ENCODE measurements around the gene FOXM1. TPM values are rescaled to one million over a fixed set of nuclear protein-coding genes. Genes with fewer than 3 reads are reported as not detected.

Gene FOXM1
- total RNA-seq, 1 experiment from 2014 or later, result 118 TPM

- no peaks in the 10 kb centered on the region for H3K36me3 Mint-ChIP-seq
- H3K27me3 Mint-ChIP-seq (ENCODE audit: low read depth), result no peaks in the 10 kb centered on the region; the same call in 1 of the 2 replicates
- TF ChIP-seq ZNF416 (CRISPR knock-in tag; IDR thresholded peaks at IDR 0.05) (no peak), ZNF121 (CRISPR knock-in tag; IDR thresholded peaks at IDR 0.05) (peak; percentile 86)
- H3K4me3 Mint-ChIP-seq, result no peak overlapping the region
- no peak overlapping the region for H3K27ac Mint-ChIP-seq
- no peak for ATAC-seq
- peaks cover 5% of the 10 kb centered on the region; the same call in 1 of the 2 replicates for H3K4me1 Mint-ChIP-seq
- H3K9me3 Mint-ChIP-seq, result no peaks in the 10 kb centered on the region
- CTCF ChIA-PET, result interaction anchor here (0.6 kb wide), 1 partner anchor 403 kb away, joined by 3 read pairs; no protein-coding TSS in a partner anchor
- POLR2A ChIA-PET, result no interaction called here
- no peak for DNase-seq (ENCODE audit: low spot score)
Measured at GRCh38 chr12:2897418-2897817, 20.4 kb upstream of the FOXM1 start.

- Mint-ChIP-seq H3K4me3 (no peak overlapping the region), H3K9me3 (no peaks in the 10 kb centered on the region), H3K36me3 (no peaks in the 10 kb centered on the region), H3K4me1 (peaks cover 10% of the 10 kb centered on the region; the same call in 1 of the 2 replicates), H3K27me3 (ENCODE audit: low read depth) (no peaks in the 10 kb centered on the region; the same call in 1 of the 2 replicates), H3K27ac (no peak overlapping the region)
- CTCF ChIA-PET, result interaction anchor here (1.1 to 2.3 kb wide), 2 partner anchors 10 kb away, joined by 3 to 21 read pairs; no protein-coding TSS in a partner anchor
- TF ChIP-seq AFF4 (CRISPR knock-in tag; IDR thresholded peaks at IDR 0.05; ENCODE audit: borderline replicate concordance), result no peak
- no peak for TF ChIP-seq SMAD4 (CRISPR knock-in tag; IDR thresholded peaks at IDR 0.05)
- TF ChIP-seq EMX1 (CRISPR knock-in tag; IDR thresholded peaks at IDR 0.05), result no peak
- TF ChIP-seq NR2C2 (CRISPR knock-in tag; IDR thresholded peaks at IDR 0.05), result no peak
- TF ChIP-seq NR1H2 (CRISPR knock-in tag; IDR thresholded peaks at IDR 0.05), result no peak
- no peak for TF ChIP-seq ZNF512 (CRISPR knock-in tag; IDR thresholded peaks at IDR 0.05; ENCODE audit: borderline replicate concordance)
- TF ChIP-seq TP53 (CRISPR knock-in tag; IDR thresholded peaks at IDR 0.05), result no peak
- no peak for TF ChIP-seq FOXP1 (CRISPR knock-in tag; IDR thresholded peaks at IDR 0.05; ENCODE audit: borderline replicate concordance)
- TF ChIP-seq NFE2L1 (CRISPR knock-in tag; IDR thresholded peaks at IDR 0.05), result no peak
- TF ChIP-seq FOXK1 (CRISPR knock-in tag; IDR thresholded peaks at IDR 0.05), result no peak
- TF ChIP-seq ZNF425 (CRISPR knock-in tag; conservative IDR thresholded peaks at IDR 0.05), result no peak
- no peak for TF ChIP-seq JUN (CRISPR knock-in tag; IDR thresholded peaks at IDR 0.05)
- no peak for TF ChIP-seq ZNF263 (CRISPR knock-in tag; IDR thresholded peaks at IDR 0.05; ENCODE audit: low read depth)
- TF ChIP-seq KAT7 (CRISPR knock-in tag; IDR thresholded peaks at IDR 0.05; ENCODE audit: borderline replicate concordance), result no peak
- no peak for TF ChIP-seq SMAD3 (CRISPR knock-in tag; IDR thresholded peaks at IDR 0.05; ENCODE audit: borderline replicate concordance)
- TF ChIP-seq CDX4 (CRISPR knock-in tag; IDR thresholded peaks at IDR 0.05; ENCODE audit: borderline replicate concordance), result no peak
- no peak for TF ChIP-seq ATF1 (CRISPR knock-in tag; IDR thresholded peaks at IDR 0.05)
- no peak for TF ChIP-seq ETV6 (CRISPR knock-in tag; IDR thresholded peaks at IDR 0.05)
- DNase-seq (ENCODE audit: low spot score) (no peak), ATAC-seq (no peak)
- POLR2A ChIA-PET, result interaction anchor here (0.6 kb wide), 1 partner anchor 13 kb away, joined by 10 read pairs; no protein-coding TSS in a partner anchor
Measured at GRCh38 chr12:2895511-2895910, 18.5 kb upstream of the FOXM1 start.
